Neural cell (in vitro differentiated cells): Measurements from ENCODE around the gene TMC3. TPM values are rescaled to one million over a fixed set of nuclear protein-coding genes. Genes with fewer than 3 reads are reported as not detected.
"Not testable (repeated sequence)": the region's sequence is repeated elsewhere in the genome, so short reads cannot be mapped to it uniquely, and the experiment has no call there.

Source experiments
- H2AFZ ChIP-seq: fragments of 200-600, 300-800 bp; sonication (generic), shearing (Covaris generic); 2 replicates; pipeline ENCODE4 v1.6.0; 2014; ENCODE audit warnings: low read depth, mild to moderate bottlenecking, antibody characterized with exemption, low read length, moderate library complexity
- H3F3A ChIP-seq: fragments of 200-600 bp; shearing (Covaris generic); 2 replicates; pipeline ENCODE4 v1.6.1; 2016; ENCODE audit warnings: mild to moderate bottlenecking, moderate library complexity, mixed read lengths, antibody characterized with exemption, low read length; ENCODE audit not compliant: insufficient read depth, poor library complexity, severe bottlenecking
- H3K27ac ChIP-seq: fragments of 200-600, 300-800 bp; sonication (generic), shearing (Covaris generic); 2 replicates; pipeline ENCODE4 v1.5.1; 2014; ENCODE audit warnings: mild to moderate bottlenecking, low read length, moderate library complexity
- H3K27me3 ChIP-seq: fragments of 300-800, 200-600 bp; sonication (generic), shearing (Covaris generic); 2 replicates; pipeline ENCODE4 v1.6.0; 2014; ENCODE audit warnings: mild to moderate bottlenecking, low read depth, low read length, moderate library complexity; ENCODE audit not compliant: insufficient read depth
- H3K36me3 ChIP-seq: fragments of 300-800, 200-600 bp; sonication (generic), shearing (Covaris generic); 2 replicates; pipeline ENCODE4 v1.5.1; 2014; ENCODE audit warnings: mild to moderate bottlenecking, antibody characterized with exemption, low read length, moderate library complexity; ENCODE audit not compliant: insufficient read depth
- H3K4me2 ChIP-seq: fragments of 300-800, 200-600 bp; sonication (generic), shearing (Covaris generic); 2 replicates; pipeline ENCODE4 v1.6.0; 2014; ENCODE audit warnings: mild to moderate bottlenecking, low read length
- H3K4me3 ChIP-seq: fragments of 300-800, 200-600 bp; sonication (generic), shearing (Covaris generic); 2 replicates; pipeline ENCODE4 v1.5.1; 2014; ENCODE audit warnings: mild to moderate bottlenecking, low read length, moderate library complexity
- H3K79me2 ChIP-seq: fragments of 200-600 bp; shearing (Covaris generic); replicated peaks from 2 replicates; pipeline ENCODE4 v1.6.0; 2014; ENCODE audit warnings: mild to moderate bottlenecking, low read length, moderate library complexity; ENCODE audit not compliant: insufficient read depth
- H3K9ac ChIP-seq: fragments of 300-800, 200-600 bp; sonication (generic), shearing (Covaris generic); 2 replicates; pipeline ENCODE4 v1.6.1; 2016; ENCODE audit warnings: mild to moderate bottlenecking, low read length, mixed read lengths
- H3K9me2 ChIP-seq: fragments of 200-600 bp; shearing (Covaris generic); 2 replicates; pipeline ENCODE4 v1.6.1; 2016; ENCODE audit warnings: mild to moderate bottlenecking, low read length, mixed read lengths; ENCODE audit not compliant: insufficient read depth
- H3K9me3 ChIP-seq: fragments of 200-600, 300-800 bp; sonication (generic), shearing (Covaris generic); 2 replicates; pipeline ENCODE4 v1.6.1; 2016; ENCODE audit warnings: mild to moderate bottlenecking, mixed run types, low read length, moderate library complexity, mixed read lengths
- H4K20me1 ChIP-seq: fragments of 200-600 bp; shearing (Covaris generic); 2 replicates; pipeline ENCODE4 v1.6.1; 2016; ENCODE audit warnings: mild to moderate bottlenecking, mixed run types; ENCODE audit not compliant: insufficient read depth
- CTCF ChIP-seq: fragments of 450-650 bp; IDR thresholded peaks from 2 replicates; pipeline ENCODE4 v1.5.1; 2014; ENCODE audit warnings: antibody characterized with exemption, mild to moderate bottlenecking, moderate library complexity; ENCODE audit not compliant: poor library complexity, severe bottlenecking
- EP300 ChIP-seq: fragments of 450-650 bp; conservative IDR thresholded peaks from 2 replicates; pipeline ENCODE4 v1.6.1; 2014; ENCODE audit warnings: antibody characterized with exemption, mild to moderate bottlenecking, moderate library complexity; ENCODE audit not compliant: poor library complexity, severe bottlenecking
- EZH2 ChIP-seq: fragments of 200-600, 300-800 bp; shearing (Covaris generic), sonication (generic); IDR thresholded peaks from 2 replicates; pipeline ENCODE4 v1.6.1; 2014; ENCODE audit warnings: antibody characterized with exemption, low read length, borderline replicate concordance, mild to moderate bottlenecking; ENCODE audit not compliant: insufficient read depth, poor library complexity, severe bottlenecking
- MXI1 ChIP-seq: fragments of 450-650 bp; conservative IDR thresholded peaks from 2 replicates; pipeline ENCODE4 v1.6.1; 2014; ENCODE audit warnings: antibody characterized with exemption, mild to moderate bottlenecking; ENCODE audit not compliant: poor library complexity, severe bottlenecking
- POLR2AphosphoS5 ChIP-seq: IDR thresholded peaks from 2 replicates; pipeline ENCODE4 v1.6.1; 2012
- RAD21 ChIP-seq: fragments of 450-650 bp; conservative IDR thresholded peaks from 2 replicates; pipeline ENCODE4 v1.6.1; 2014; ENCODE audit warnings: antibody characterized with exemption, mild to moderate bottlenecking, moderate library complexity
- SMC3 ChIP-seq: fragments of 450-650 bp; conservative IDR thresholded peaks from 2 replicates; pipeline ENCODE4 v1.6.1; 2014; ENCODE audit warnings: antibody characterized with exemption, mild to moderate bottlenecking, moderate library complexity; ENCODE audit not compliant: poor library complexity
- TAF1 ChIP-seq: IDR thresholded peaks from 2 replicates; pipeline ENCODE4 v1.6.1; 2012; ENCODE audit warnings: low read depth
- polyA plus RNA-seq: library from polyadenylated mRNA; depleted of rRNA; stranded (reverse); fragments of >200 nt; gene quantifications from 2 replicates; pipeline ENCODE4 v1.2.3, GENCODE V29; 2014
- TF ChIP-seq, protein P1 (sequence below): IDR thresholded peaks from 2 replicates; pipeline ENCODE4 v1.6.1; 2012; ENCODE audit warnings: borderline replicate concordance

TMC3 gene
- polyA plus RNA-seq, 1 donor from 2014 or later = not detected

DNA sequence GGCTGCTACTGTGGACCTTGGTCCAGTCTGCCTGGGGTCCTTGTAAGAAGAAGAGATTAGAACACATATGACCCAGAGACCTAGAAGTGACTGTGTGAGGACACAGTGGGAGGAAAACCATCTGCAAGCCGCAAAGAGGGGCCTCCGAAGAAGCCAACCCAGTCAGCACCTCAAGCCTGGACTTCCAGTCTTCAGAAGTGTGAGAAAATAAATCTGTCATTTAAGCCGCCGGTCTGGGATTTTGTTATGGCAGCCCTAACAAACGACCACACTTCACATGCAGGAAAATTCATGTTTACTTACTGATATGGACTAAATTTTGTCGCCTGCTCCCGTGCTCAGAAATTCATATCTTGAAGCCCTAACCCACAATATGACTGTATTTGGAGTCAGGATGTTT is 44.4 kb upstream of the TMC3 start:
- Histone ChIP-seq H2AFZ (no peak overlapping the region), H3K27ac (no peak overlapping the region), H3K79me2 (no peaks in the 10 kb centered on the region), H3K4me2 (no peak overlapping the region), H3F3A (no peaks in the 10 kb centered on the region), H3K9me3 (no peaks in the 10 kb centered on the region), H3K9me2 (no peaks in the 10 kb centered on the region), H3K9ac (no peak overlapping the region), H3K4me3 (no peak overlapping the region), H3K36me3 (no peaks in the 10 kb centered on the region), H4K20me1 (no peaks in the 10 kb centered on the region), H3K27me3 (no peaks in the 10 kb centered on the region)
- TF ChIP-seq POLR2AphosphoS5 = no peak
- no peak for TF ChIP-seq EP300
- TF ChIP-seq EZH2 = no peak
- no peak for TF ChIP-seq TAF1
- TF ChIP-seq MXI1 = no peak
- TF ChIP-seq, protein P1, sequence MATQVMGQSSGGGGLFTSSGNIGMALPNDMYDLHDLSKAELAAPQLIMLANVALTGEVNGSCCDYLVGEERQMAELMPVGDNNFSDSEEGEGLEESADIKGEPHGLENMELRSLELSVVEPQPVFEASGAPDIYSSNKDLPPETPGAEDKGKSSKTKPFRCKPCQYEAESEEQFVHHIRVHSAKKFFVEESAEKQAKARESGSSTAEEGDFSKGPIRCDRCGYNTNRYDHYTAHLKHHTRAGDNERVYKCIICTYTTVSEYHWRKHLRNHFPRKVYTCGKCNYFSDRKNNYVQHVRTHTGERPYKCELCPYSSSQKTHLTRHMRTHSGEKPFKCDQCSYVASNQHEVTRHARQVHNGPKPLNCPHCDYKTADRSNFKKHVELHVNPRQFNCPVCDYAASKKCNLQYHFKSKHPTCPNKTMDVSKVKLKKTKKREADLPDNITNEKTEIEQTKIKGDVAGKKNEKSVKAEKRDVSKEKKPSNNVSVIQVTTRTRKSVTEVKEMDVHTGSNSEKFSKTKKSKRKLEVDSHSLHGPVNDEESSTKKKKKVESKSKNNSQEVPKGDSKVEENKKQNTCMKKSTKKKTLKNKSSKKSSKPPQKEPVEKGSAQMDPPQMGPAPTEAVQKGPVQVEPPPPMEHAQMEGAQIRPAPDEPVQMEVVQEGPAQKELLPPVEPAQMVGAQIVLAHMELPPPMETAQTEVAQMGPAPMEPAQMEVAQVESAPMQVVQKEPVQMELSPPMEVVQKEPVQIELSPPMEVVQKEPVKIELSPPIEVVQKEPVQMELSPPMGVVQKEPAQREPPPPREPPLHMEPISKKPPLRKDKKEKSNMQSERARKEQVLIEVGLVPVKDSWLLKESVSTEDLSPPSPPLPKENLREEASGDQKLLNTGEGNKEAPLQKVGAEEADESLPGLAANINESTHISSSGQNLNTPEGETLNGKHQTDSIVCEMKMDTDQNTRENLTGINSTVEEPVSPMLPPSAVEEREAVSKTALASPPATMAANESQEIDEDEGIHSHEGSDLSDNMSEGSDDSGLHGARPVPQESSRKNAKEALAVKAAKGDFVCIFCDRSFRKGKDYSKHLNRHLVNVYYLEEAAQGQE = no peak
- no peak for TF ChIP-seq CTCF
- no peak for TF ChIP-seq RAD21
- TF ChIP-seq SMC3 = no peak

DNA sequence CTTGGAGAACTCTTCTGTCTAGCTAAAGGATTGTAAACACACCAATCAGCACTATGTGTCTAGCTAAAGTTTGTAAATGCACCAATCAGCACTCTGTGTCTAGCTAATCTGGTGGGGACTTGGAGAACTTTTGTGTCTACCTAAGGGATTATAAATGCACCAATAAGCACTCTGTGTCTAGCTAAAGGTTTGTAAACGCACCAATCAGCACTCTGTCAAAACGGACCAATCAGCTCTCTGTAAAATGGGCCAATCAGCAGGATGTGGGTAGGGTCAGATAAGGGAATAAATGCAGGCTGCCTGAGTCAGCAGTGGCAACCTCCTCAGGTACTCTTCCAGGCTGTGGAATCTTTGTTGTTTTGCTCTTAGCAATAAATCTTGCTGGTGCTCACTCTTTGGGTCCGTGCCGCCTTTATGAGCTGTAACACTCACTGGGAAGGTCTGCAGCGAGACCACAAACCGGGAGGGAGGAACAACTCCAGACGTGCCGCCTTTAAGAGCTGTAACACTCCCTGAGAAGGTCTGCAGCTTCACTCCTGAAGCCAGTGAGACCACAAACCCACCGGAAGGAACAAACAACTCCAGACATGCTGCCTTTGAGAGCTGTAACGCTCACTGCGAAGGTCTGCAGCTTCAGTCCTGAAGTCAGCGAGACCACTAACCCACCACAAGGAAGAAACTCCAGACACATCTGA is 40.4 kb upstream of the TMC3 start:
- H3K79me2 ChIP-seq, H4K20me1 ChIP-seq, H3K9ac ChIP-seq, H3F3A ChIP-seq, H3K27ac ChIP-seq, H3K9me3 ChIP-seq, H3K4me3 ChIP-seq, H3K36me3 ChIP-seq, H3K4me2 ChIP-seq, H2AFZ ChIP-seq, H3K27me3 ChIP-seq, H3K9me2 ChIP-seq: not testable (repeated sequence)

- Histone ChIP-seq H3K36me3 (no peaks in the 10 kb centered on the region), H3K4me2 (no peak overlapping the region), H3K9me2 (no peaks in the 10 kb centered on the region), H4K20me1 (no peaks in the 10 kb centered on the region), H3K9me3 (no peaks in the 10 kb centered on the region), H3K4me3 (no peak overlapping the region), H3K27ac (no peak overlapping the region), H3K79me2 (no peaks in the 10 kb centered on the region), H3F3A (no peaks in the 10 kb centered on the region), H2AFZ (no peak overlapping the region), H3K9ac (no peak overlapping the region), H3K27me3 (no peaks in the 10 kb centered on the region)
- TF ChIP-seq EP300 = no peak
- TF ChIP-seq SMC3 = no peak
- no peak for TF ChIP-seq EZH2
- no peak for TF ChIP-seq TAF1
- no peak for TF ChIP-seq POLR2AphosphoS5
- no peak for TF ChIP-seq MXI1
- TF ChIP-seq RAD21 = no peak
- TF ChIP-seq, protein P1 = no peak
- no peak for TF ChIP-seq CTCF
Measured at GRCh38 chr15:81413851-81414250, 39.8 kb upstream of the TMC3 start.
